ENCODE measurements around the gene RASSF1.

RASSF1 gene, protein sequence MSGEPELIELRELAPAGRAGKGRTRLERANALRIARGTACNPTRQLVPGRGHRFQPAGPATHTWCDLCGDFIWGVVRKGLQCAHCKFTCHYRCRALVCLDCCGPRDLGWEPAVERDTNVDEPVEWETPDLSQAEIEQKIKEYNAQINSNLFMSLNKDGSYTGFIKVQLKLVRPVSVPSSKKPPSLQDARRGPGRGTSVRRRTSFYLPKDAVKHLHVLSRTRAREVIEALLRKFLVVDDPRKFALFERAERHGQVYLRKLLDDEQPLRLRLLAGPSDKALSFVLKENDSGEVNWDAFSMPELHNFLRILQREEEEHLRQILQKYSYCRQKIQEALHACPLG

GRCh38 chr3:50340448-50341329 lies at the start of gene RASSF1:
Gene RASSF1 (minus strand): TSS chr3:50340836. CDS start chr3:50340805, 31 bp downstream.
- FAIRE-seq: no peak

DNA sequence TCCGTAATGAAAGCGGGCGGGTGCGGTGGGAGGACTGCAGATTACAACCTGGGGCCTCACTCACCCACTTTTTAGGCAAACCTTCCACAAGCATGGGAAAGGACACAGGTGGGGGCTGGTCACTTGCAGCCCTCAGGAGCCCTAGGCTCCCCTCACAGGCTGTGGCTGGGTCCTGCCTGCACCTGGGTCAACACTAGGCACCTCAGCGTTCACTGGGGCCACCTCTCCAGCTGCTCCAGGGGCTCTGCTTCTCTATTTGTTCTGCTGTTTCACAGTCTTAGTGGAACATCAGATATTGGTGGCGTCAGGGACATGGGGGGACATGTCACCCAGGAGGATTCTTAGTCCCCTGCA lies 48.8 kb upstream of the RASSF1 start:
- no peak for FAIRE-seq

DNA sequence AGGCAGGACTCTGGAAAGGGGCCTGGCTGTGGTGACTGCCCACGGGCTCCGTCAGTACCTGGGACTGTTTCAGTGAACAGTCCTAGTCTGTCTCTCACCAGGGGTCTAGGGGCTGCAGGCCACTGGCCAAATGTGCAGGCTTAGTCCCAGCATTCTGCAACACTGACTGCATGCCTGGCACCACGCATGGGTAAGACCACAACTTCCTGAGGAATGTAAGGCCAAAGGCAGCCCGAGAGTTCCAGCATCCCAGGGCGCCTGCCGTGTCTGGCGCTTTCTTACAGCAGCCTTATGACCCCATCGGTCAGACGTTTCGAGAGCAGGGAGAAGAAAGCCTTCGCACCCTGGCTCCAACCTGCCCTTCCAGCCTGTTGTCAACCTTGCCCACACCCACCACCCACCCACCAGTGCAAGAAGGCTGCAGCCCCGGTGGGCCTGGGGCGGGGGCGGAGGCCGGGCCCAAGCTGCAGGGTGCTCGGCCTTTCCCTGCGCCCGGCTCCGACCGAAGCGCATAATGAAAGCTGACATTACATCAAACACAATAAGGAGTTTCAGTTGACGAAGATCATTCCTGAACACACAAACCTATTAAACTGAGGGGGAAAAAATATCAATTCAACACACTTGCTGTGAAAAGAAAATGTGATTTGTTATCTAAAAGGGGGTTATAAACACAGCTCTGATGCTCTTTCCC lies 48.2 kb upstream of the RASSF1 start:
- no peak for FAIRE-seq

- no peak for FAIRE-seq
Measured at GRCh38 chr3:50388016-50388719, 47.5 kb upstream of the RASSF1 start.

- no peak for FAIRE-seq
Measured at GRCh38 chr3:50385754-50386153, 45.1 kb upstream of the RASSF1 start.

GRCh38 chr3:50383750-50384149 lies 43.1 kb upstream of the RASSF1 start:
- no peak for FAIRE-seq

GRCh38 chr3:50382722-50383121 lies 42.1 kb upstream of the RASSF1 start:
- FAIRE-seq: no peak

DNA sequence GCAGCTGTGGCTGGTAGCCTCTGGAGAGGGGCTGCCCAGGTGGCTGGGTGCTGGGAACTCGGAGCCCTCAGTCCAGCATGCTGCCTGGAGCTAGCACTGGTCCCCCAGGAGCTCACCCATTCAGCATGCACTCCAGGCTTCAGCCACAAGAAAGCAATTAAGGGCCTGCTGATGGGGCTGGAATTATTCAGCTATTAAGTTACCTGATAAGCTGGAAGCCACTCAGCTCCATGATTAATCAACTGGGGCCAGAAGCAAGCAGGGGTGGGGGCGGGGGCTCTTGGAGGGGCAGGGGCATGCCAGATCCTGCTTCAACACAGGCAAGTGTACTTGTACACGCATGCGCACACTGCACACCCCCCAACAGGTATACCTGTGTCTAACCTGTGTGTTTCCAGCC lies 40.7 kb upstream of the RASSF1 start:
- FAIRE-seq: no peak

DNA sequence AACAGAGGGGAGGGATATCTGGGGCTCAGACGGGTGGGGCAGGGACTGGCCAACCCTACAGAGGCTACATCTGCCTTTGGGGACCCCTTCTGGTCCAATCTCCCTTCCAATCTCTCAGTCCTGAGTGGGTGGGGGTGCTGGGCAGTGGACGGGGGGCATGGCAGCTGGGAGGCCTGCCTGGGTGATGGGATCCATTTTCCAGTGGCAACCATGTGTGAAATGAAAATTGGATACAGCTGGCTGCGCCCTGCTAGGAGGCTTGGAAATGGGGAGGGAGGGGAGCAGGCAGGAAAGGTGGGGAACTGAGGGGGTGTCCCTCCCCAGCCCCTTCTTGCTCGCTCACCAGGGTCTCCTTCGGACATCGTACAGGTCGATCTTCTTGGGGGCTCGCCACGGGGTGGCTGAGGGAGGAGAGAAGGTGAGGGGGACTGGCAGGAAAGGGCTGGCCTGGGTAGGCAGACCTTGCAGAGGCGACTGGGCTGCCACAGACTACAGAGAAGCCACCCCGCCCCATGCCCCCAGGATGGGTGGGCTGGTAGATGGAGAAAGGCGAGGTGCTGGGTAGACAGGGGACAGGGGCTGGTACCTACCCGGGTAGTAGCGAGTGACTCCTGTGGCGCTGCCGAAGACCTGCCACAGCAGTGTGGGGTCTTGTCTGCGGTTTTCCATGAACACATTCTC lies 39.9 kb upstream of the RASSF1 start:
- FAIRE-seq: no peak

- FAIRE-seq: no peak
Measured at GRCh38 chr3:50378757-50379156, 38.1 kb upstream of the RASSF1 start.

GRCh38 chr3:50378024-50378423 lies 37.4 kb upstream of the RASSF1 start:
- no peak for FAIRE-seq

DNA sequence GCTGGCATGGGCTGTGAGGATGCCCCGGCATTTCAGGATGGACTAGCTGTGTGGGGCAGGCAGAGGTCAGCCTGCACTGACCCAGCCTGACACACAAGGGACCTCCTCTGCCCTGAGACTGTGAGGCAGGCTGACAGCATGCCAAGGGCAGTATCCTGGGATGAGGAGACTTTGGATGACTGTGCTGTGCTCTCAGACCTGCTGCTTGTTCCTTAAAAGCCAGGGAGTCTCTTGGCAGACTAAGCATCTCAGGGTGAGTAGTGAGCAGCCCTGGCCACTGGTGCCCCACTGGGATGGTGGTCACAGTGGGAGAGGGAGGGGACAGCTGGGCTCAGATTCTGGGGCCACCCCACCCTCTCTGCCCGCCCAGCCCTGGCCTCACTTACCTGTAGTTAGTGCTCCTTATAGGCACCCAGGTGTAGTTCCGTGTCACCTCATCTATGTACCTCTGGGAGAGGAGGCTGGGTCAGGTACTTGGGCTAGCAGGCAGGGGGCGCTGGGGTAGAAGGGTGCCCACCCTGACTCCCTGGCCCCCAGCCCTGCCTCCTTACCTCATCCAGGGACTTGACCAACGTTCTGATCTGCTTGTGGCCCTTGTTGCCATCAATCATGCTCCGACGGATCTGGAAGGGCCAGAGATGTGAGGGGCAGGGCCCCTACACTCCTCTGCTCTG lies 34.8 kb upstream of the RASSF1 start:
- no peak for FAIRE-seq

- FAIRE-seq: no peak
Measured at GRCh38 chr3:50374363-50375257, 34.0 kb upstream of the RASSF1 start.

- FAIRE-seq: no peak
Measured at GRCh38 chr3:50373146-50374051, 32.8 kb upstream of the RASSF1 start.

- no peak for FAIRE-seq
Measured at GRCh38 chr3:50372349-50372748, 31.7 kb upstream of the RASSF1 start.

DNA sequence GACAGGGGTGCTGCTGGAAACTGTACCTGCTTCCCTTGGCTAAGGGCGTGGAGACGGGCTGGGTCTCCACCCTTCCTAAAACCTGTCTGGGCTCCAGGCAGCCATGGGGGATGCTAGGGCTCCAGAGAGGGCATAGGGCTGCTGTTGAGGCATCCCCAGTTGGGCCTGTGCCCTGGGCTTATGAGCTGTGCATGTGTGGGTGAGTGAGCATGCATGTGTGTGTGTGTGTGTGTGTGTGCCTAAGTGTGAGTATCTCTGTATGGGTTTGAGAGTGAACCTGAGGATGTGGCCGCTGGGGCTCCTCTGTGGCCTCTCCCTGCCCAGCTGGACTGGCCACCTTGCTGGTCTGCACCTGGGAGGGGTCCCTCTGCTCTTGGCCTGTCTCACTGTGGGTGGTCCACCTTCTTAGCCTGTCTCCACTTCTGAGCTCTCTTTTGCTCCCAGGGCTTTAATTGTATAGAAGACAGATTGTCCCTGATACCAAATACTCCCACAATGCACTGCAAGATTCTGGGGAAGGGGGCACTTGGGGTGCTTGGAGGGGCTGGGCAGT lies 30.6 kb upstream of the RASSF1 start:
- FAIRE-seq: no peak

DNA sequence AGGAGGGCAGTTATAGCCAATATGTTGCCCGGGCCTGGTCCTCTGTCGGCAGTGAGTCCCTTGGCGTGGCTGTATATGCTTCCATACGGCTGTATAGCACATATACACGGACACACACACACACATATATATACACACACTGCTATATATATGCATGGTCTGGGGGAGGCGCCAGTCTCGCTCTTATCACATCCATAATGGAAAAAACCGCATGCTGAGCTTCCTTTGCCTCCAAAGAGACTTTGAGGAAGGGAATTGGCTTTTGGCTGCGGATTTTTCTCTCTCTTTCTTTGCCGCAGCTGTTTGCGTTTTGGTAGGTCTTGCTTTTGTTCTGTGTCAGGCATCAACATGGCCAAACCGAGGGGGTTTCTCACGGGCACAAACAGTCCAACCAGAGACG lies 30.0 kb upstream of the RASSF1 start:
- FAIRE-seq: no peak

DNA sequence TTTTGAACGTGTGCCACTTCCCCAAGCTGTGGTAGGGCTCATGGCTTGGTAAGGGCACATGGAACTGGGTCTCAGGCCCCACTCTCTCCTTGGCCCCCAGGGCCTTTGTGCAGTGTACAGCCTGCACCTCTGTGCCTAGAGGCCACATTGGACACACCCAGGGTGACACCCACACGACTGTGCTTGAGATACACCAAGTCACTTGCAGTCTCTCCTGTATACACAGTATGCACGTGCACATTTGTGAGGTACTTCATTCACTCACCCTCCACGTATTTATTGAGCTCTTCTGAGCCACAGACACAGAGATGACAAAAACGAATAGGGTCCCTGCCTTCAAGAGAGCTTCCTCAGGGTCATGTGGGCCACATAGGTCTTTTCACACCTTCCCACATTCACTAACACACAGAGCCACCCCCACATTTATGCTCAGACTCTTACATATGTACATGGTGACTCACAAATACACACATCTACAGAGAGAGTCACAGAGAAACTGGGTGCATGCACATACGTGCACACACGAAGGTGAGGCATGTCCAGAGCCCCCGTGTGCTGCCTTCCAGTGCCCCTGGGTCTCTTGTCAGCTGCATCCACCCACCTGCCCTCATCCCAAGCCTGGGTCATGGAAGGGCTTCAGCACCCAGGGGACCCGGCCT lies 28.5 kb upstream of the RASSF1 start:
- FAIRE-seq: no peak

DNA sequence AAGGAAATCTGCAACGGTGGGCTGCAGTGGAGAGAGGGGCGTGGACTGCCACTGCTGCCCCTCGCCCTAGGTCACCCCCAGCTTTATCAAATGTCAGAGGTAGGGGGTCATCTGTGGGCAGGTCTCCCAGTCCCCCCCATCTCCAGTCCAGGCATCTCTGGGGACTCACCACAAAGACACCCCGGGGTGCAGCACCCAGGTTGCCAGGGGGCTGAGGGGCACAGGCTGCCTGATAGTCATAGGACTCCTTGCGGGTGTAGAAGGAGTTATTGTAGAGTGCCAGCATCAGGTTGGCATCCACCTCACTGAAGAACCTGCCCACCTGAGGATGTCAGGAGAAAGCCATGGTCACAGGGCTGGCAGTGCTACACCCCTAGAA lies 25.2 kb upstream of the RASSF1 start:
- FAIRE-seq: no peak

All from TTC549 (cell line).